Gastroesophageal sphincter (tissue), 4 donors: ENCODE data around the gene DOCK7. TPM values are rescaled to one million over a fixed set of nuclear protein-coding genes. Genes with fewer than 3 reads are reported as not detected.

ENCODE experiments used
- ATAC-seq: fragments of 150-250 bp; one replicate; pipeline ENCODE4 v1.9.1; 2016; ENCODE audit warnings: mild to moderate bottlenecking, moderate library complexity
- H3K27ac ChIP-seq, 4 donors: fragments of 200-600 bp; sonication (generic) in 3 of 4; 1 replicate in 3 of 4; 2 replicates in 1 of 4; pipeline ENCODE4 v1.5.1; 2016 to 2019
- H3K27me3 ChIP-seq: fragments of 200-600 bp; sonication (generic); one replicate; pipeline ENCODE4 v1.5.1; 2019
- H3K36me3 ChIP-seq, 2 donors: fragments of 200-600 bp; sonication (generic); one replicate each; pipeline ENCODE4 v1.5.1; 2019; ENCODE audit warnings: control low read depth in 1 of 2
- H3K4me1 ChIP-seq, 3 donors: fragments of 200-600 bp; sonication (generic); 1 replicate in 2 of 3; 2 replicates in 1 of 3; pipeline ENCODE4 v1.5.1; 2016 to 2019; ENCODE audit warnings: control low read depth in 2 of 3
- H3K4me3 ChIP-seq, 2 donors: fragments of 200-600 bp; sonication (generic); one replicate each; pipeline ENCODE4 v1.5.1; 2019; ENCODE audit warnings: mild to moderate bottlenecking in 1 of 2, moderate library complexity in 1 of 2
- H3K9me3 ChIP-seq, 3 donors: fragments of 200-600 bp; sonication (generic); one replicate each; pipeline ENCODE4 v1.5.1; 2017 to 2019; ENCODE audit warnings: control low read depth in 2 of 3
- CTCF ChIP-seq, 4 experiments: fragments of 200-600 bp in 2 of 4; fragments of 450-650 bp in 2 of 4; sonication (generic) in 1 of 4; IDR thresholded peaks; one replicate each; pipeline ENCODE4 v1.5.1; 2017 to 2019; ENCODE audit warnings: antibody characterized with exemption in 4 of 4, mild to moderate bottlenecking in 2 of 4, moderate library complexity in 2 of 4
- EP300 ChIP-seq: sonication (generic); formaldehyde crosslinking; IDR thresholded peaks from one replicate; pipeline ENCODE4 v1.6.1; 2017; ENCODE audit warnings: antibody characterized with exemption, mild to moderate bottlenecking
- POLR2A ChIP-seq, 2 donors: fragments of 450-650 bp; IDR thresholded peaks; one replicate each; pipeline ENCODE4 v1.6.1; 2017; ENCODE audit warnings: antibody characterized with exemption in 2 of 2, mild to moderate bottlenecking in 2 of 2, moderate library complexity in 1 of 2
- POLR2AphosphoS5 ChIP-seq: sonication (generic); formaldehyde crosslinking; IDR thresholded peaks from one replicate; pipeline ENCODE4 v1.6.1; 2017; ENCODE audit warnings: antibody characterized with exemption
- WGBS, 2 donors: methylation state at CpG; one replicate each; pipeline ENCODE4 v1.1.5; 2018; ENCODE audit warnings: low coverage in 1 of 2; 5-methylcytosine and 5-hydroxymethylcytosine counted together
- total RNA-seq, 4 donors: library from RNA; depleted of rRNA; stranded (reverse); fragments of >200 nt; gene quantifications; one replicate each; pipeline ENCODE4 v1.1.0, GENCODE V29; 2016

The DOCK7 gene
- total RNA-seq, 4 donors from 2014 or later = 30.2 to 50.7 (median 36.2) TPM

- TF ChIP-seq CTCF (IDR thresholded peaks at IDR 0.05) (no peak), POLR2A (IDR thresholded peaks at IDR 0.05) (no peak), EP300 (no peak), POLR2AphosphoS5 (no peak)
- H3K4me3 ChIP-seq = no peak overlapping the region
- WGBS, 2 donors = 71 to 85% methylated on average over 4 to 5 of the region's 5 CpGs
- H3K4me1 ChIP-seq = peaks cover 4 to 25% (median 5%) of the 10 kb centered on the region in 3 donors
- no peaks in the 10 kb centered on the region for H3K9me3 ChIP-seq
- no peaks in the 10 kb centered on the region for H3K27me3 ChIP-seq
- ATAC-seq = no peak
- H3K27ac ChIP-seq = no peak overlapping the region
- no peaks in the 10 kb centered on the region for H3K36me3 ChIP-seq
Observed at GRCh38 chr1:62727656-62728407, 39.6 kb upstream of the DOCK7 start.

GRCh38 chr1:62726011-62726442, 37.8 kb upstream of the DOCK7 start:
- Histone ChIP-seq H3K4me3 (no peak overlapping the region), H3K4me1 (peaks cover 4 to 25% (median 5%) of the 10 kb centered on the region in 3 donors), H3K27me3 (no peaks in the 10 kb centered on the region), H3K27ac (peak overlapping the region in 2 of 4 donors; percentile 10 to 44), H3K36me3 (no peaks in the 10 kb centered on the region), H3K9me3 (no peaks in the 10 kb centered on the region)
- WGBS, 2 donors = 40 to 44% methylated on average over 2 of the region's 2 CpGs
- ATAC-seq = no peak
- TF ChIP-seq POLR2AphosphoS5 = no peak
- TF ChIP-seq EP300 = no peak
- TF ChIP-seq CTCF (IDR thresholded peaks at IDR 0.05) = no peak
- no peak for TF ChIP-seq POLR2A (IDR thresholded peaks at IDR 0.05)

GRCh38 chr1:62725255-62725654, 37.1 kb upstream of the DOCK7 start:
- Histone ChIP-seq H3K4me3 (peak overlapping the region in 1 of 2 donors; percentile 9), H3K36me3 (no peaks in the 10 kb centered on the region), H3K9me3 (no peaks in the 10 kb centered on the region), H3K4me1 (peaks cover 4 to 25% (median 5%) of the 10 kb centered on the region in 3 donors), H3K27ac (peak overlapping the region in 3 of 4 donors; percentile 5 to 44 (median 10)), H3K27me3 (no peaks in the 10 kb centered on the region)
- TF ChIP-seq CTCF (IDR thresholded peaks at IDR 0.05) = no peak
- TF ChIP-seq POLR2AphosphoS5 = peak; percentile 24
- ATAC-seq = no peak
- WGBS, 2 donors = 0% methylated on average over 1 of the region's 1 CpG

- Histone ChIP-seq H3K4me1 (peaks cover 4 to 25% (median 5%) of the 10 kb centered on the region in 3 donors), H3K27ac (no peak overlapping the region), H3K4me3 (no peak overlapping the region), H3K36me3 (no peaks in the 10 kb centered on the region), H3K9me3 (no peaks in the 10 kb centered on the region), H3K27me3 (no peaks in the 10 kb centered on the region)
- TF ChIP-seq CTCF (IDR thresholded peaks at IDR 0.05) (no peak), EP300 (no peak), POLR2A (IDR thresholded peaks at IDR 0.05) (no peak), POLR2AphosphoS5 (no peak)
- no peak for ATAC-seq
- WGBS, 2 donors = 83 to 100% methylated on average over 2 of the region's 3 CpGs
Observed at GRCh38 chr1:62724430-62724829, 36.2 kb upstream of the DOCK7 start.

- Histone ChIP-seq H3K4me1 (peaks cover 4 to 25% (median 5%) of the 10 kb centered on the region in 3 donors), H3K27me3 (no peaks in the 10 kb centered on the region), H3K9me3 (no peaks in the 10 kb centered on the region), H3K36me3 (no peaks in the 10 kb centered on the region), H3K27ac (no peak overlapping the region), H3K4me3 (no peak overlapping the region)
- TF ChIP-seq POLR2AphosphoS5 (no peak), CTCF (IDR thresholded peaks at IDR 0.05) (no peak), EP300 (no peak), POLR2A (IDR thresholded peaks at IDR 0.05) (no peak)
- ATAC-seq = no peak
- 35 to 55% methylated on average over 2 of the region's 2 CpGs for WGBS, 2 donors
Observed at GRCh38 chr1:62723883-62724282, 35.7 kb upstream of the DOCK7 start.
